TTC549 (cell line): ENCODE results near the gene FBXW2.

ENCODE experiments used
- FAIRE-seq: peaks from 2 replicates; lab custom pipeline; 2012; peaks lifted over from hg19 to GRCh38; lab: Jason Lieb, UNC

FBXW2 gene

GRCh38 chr9:120714088-120714845, 78.9 kb downstream of the FBXW2 start, which contains the start of gene MEGF9:
MEGF9 (minus strand) TSS chr9:120714470; CDS start chr9:120714358, 112 bp downstream.
- FAIRE-seq: no peak

DNA sequence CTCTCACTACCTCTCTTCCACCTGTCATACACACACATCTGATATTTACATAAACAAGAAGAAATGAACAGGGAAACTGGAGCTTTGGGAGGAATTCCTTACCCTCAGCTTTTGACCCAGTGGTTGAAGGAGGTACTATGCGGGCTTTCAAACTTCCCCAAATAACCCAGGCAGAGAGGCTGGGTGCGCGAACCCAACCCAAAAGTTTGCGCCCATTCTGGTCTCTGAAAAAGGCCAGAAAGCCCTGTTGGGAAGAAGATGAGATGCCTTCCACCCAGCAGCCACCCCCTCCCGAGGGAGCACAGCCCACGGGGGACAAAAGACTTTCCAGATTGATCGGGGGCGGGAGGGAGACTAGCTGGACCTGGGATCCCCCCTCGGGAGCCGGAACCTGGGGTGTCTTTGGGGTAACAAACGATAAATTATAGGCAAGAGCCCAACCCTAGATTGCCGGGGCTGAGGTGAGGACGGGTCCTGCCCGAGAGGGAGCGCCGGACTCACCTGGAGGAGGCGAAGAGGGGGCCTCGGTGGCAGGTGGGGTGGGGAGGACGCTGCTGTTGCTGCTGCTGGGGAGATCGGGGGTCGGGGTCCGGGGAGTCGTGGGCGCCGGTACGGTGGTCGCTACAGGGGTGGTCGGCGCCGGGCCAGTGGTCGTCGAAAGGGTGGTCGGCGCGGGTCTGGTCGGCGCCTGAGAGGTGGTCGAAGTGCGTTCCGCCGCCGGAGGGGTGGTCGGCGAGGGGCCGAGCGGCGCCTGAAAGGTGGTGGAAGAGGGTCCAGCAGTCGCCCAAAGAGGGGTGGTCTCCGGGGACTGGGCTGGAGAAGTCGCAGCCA, 79.7 kb downstream of the FBXW2 start:
- FAIRE-seq: no peak

GRCh38 chr9:120712539-120713031, 80.6 kb downstream of the FBXW2 start:
- FAIRE-seq: no peak

- FAIRE-seq: no peak
Measured at GRCh38 chr9:120711841-120712538, 81.2 kb downstream of the FBXW2 start.

- FAIRE-seq: no peak
Measured at GRCh38 chr9:120711354-120711753, 81.9 kb downstream of the FBXW2 start.

DNA sequence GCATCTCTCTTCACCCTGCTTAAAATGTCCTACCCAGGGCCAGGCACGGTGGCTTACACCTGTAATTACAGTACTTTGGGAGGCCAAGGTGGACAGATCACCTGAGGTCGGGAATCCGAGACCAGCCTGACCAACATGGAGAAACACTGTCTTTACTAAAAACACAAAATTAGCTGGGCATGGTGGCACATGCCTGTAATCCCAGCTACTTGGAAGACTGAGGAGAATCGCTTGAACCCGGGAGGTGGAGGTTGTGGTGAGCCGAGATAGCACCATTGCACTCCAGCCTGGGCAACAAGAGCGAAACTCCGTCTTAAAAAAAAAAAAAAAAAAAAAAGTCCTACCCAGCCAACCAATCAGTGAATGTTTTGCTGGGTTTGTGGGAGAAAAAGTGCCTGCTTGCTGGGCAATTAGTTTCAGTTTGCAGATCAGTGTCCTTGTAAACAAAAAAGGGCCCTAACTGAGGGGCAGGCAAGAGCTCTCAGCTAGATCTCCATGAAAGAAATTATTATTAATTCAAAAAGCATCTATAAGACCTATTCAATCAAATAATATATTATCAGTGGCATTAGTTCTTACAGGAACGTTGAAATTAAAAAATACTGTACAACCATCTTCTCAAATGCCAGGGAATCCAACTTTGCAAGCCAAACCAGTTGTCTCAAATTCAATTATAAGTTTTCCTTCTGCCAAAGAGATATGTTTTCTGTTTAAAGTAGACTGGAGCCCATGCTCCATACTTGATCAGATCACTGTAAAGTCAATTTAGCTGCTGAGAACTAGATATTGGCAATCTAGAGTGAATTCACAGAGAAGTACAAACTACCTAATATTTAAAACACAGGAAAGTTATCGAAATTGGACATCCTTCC, 82.9 kb downstream of the FBXW2 start:
- no peak for FAIRE-seq

GRCh38 chr9:120708526-120709224, 84.5 kb downstream of the FBXW2 start:
- FAIRE-seq: no peak

- no peak for FAIRE-seq
Measured at GRCh38 chr9:120707170-120707569, 86.0 kb downstream of the FBXW2 start.
